HG03139 (cell line): ENCODE results near the gene ARSB.

Source experiments
- ATAC-seq: cut with Tn5 transposase; IDR thresholded peaks from one replicate; pipeline ENCODE4 v1.9.1; 2021; ENCODE audit not compliant: unreplicated experiment

Gene ARSB

GRCh38 chr5:78810098-78810920 lies 174.8 kb downstream of the ARSB start:
- no peak for ATAC-seq

- no peak for ATAC-seq
These were observed 175.7 kb downstream of the ARSB start for GRCh38 chr5:78809444-78809843.

GRCh38 chr5:78808818-78809217 lies 176.3 kb downstream of the ARSB start:
- ATAC-seq: no peak

- no peak for ATAC-seq
These were observed 176.7 kb downstream of the ARSB start for GRCh38 chr5:78808380-78808779.

GRCh38 chr5:78806544-78806943 lies 178.6 kb downstream of the ARSB start:
- ATAC-seq: no peak

DNA sequence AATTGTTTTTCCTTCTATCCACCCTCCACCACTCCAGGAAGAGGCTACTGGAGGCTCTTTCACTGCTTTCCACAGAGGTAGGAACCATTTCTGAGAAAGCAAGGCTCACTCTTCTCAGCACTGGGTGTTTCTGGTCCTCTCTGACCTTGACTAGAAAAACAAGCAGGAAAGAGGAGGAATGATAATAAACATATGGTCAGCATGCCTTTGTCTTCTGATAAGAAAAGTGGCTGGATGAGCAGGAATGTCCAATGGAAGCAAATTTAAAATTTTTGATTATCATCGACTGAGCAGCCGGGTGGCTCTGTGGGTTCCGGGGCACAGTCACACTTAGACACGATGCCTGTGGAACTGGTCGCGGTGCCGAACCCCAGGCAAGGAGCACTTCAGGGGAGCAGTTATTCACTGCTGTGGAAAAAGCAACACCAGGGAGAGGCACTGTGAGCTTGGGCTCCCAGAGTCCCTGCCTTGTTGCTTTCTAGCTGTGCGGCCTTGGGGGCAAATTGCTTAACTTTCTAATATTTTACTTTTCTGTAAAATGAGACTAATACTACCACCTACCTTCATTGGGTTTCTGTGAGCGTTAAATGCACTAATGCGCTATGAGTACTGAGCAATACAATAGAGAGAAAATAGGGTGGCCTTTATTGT lies 179.5 kb downstream of the ARSB start:
- ATAC-seq: no peak

- ATAC-seq: no peak
These were observed 180.1 kb downstream of the ARSB start for GRCh38 chr5:78804995-78805394.

- ATAC-seq: no peak
These were observed 181.2 kb downstream of the ARSB start for GRCh38 chr5:78803941-78804340.

DNA sequence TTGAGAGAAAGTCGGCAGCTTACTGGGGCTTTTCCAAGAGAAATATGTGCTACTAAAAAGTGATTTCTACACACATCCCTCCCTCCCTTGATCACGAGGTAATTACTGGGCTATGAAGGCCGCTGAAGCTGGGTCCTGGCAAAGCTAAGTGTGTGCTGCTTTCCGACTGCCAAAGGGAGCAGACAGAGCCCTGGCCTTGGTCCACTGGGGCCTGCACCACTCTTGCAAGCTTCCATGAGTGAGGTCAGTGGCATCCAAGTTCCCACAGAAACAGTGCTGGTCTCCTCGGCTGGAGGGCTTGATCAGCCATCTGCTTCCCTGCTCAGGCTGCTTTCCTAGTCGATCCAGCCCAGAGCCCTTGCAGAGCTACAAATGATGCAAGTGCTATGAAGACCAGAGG lies 181.8 kb downstream of the ARSB start:
- ATAC-seq: no peak

- ATAC-seq: no peak
These were observed 183.7 kb downstream of the ARSB start for GRCh38 chr5:78801413-78801812.

DNA sequence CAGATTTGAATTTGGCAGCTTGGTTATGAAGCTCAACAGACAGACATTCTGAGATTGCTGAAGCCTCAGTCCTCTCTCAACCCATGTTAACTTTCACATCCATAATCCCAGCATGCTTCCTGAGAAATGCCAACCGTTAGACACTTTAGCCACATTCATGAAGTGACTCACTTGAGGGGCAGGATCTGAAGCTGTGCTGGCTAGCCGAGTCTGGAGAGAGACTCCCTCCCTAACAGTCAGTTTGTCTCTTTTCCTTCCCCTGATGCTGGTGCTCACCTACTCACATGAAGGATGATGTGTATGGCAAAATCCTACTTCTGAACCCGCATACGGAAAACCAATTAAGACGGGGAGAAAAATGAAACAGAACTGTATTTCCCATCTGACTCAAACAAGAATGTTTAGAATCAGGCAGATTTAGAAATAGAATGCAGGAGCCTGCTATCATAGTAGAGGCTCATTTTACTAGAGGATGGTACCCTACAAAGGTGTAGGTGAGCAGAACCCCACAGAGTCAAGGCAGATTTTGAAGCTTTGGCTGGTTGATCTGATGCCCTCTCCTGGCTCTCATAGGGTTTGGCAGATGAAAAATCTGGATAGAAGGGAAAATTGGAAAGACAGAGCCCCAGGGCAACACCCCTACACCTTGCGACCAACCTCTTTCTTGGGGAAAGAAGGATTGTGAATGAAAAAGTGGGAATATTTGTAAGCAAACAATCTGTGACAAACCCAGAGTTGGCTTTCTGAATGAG lies 185.7 kb downstream of the ARSB start:
- ATAC-seq: no peak

DNA sequence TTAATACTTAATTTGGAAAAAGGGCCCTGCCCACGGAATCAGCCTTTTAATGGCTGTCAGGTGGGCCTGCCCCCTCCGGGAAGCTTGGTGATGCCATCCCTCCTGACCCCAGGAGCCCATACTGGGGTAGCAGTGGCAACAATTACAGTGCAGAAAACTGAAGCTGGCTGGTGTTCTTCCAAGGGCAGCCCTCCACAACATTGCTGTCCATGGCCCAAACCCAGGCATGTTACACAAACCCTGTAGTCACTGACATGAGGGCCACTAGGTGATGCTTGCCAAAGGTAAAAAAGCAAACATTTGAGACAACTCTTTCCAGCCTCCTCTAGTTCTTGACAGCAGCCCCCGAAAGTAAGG lies 186.5 kb downstream of the ARSB start:
- ATAC-seq: no peak

DNA sequence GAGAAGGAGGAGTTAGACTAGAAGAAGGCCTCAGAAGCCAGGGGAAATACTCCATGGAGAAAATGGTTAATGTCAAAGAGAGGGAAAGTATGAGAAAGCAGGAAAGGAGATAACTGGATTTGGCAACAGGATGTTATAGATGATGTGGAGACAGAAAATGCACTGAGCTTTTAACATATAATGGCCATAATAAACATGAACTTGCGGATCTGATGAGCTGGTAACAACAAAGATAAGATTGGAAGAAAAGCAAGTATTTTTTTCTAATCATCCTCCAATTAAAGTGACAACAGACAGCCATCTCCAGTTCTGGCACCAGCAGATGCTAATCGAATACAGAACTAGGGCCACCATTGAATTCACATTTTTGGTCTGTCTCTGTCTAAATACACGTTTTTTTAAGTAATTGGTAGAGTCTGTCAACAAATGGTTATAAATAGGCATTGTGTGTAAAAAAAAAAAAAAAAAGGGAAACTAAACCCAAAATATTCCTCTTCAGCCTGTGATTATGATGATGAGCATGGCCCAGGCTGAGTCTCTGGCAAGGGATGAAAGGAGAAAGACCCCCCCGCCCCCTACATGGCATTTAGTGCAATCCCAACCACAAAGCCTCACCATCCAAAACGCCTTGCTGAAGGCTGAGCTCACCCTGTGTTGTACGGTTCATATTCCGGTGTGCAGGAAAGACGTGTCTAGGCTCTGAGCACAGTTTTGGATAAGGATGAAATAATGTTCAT lies 187.0 kb downstream of the ARSB start:
- no peak for ATAC-seq

- no peak for ATAC-seq
These were observed 189.4 kb downstream of the ARSB start for GRCh38 chr5:78795757-78796156.

DNA sequence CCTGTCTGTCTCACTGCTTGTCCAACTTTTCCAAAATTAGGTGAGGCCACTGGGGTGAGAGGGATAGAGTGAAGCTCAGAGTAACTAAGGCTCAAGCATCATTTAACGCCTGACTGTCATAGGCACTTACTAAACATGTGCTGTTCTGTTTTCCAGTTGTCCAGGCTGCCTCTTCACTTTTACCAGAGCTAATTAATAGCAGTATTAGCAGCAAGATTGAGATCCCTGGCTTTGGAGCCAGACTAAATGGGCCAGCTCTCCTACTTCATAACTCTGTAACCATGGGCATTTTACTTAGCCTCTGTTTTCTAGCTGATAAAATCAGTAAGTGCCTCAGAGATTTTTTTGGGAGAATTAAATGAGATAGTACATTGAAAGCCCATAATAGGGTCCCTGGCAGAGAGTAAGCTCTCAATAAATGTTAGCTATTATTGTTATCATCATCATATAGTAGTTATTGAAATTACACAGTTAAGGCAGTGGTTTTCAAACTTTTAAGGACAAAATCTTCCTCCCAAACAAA lies 190.4 kb downstream of the ARSB start:
- no peak for ATAC-seq

DNA sequence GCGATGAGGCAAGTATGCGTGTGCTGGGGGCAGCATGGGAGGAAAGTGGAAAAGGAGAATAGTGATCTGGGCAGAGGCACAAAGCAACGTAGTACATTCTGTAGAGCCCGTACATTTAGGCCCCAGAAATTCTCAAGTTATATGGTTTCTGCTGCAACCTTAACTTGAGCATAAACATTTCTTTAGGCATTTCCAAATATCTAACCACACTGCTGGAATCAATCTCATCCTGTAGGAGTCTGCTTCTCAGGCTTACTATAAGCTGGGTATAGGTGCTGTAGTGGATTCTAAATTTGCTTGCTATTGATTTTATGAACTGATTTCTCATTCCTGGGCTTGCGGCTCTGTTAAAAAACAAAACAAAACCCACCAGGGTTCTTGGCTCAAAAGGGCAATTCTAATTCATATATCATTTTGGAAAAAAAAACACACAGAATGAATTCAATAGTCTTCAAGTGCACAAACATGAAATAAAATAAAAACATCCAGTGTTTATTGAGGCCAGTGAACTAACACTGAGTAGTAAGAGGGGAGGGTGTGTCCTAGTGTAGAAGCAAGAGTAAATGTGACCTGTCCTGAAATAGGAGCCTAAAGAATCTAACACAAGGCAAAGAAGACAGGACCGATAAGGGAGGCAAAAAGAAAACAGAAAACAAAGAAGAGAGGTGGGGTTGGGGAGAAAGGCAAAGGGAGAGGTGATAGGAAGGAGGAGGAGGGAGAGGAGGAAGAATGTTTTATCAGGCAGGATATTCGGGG lies 191.0 kb downstream of the ARSB start:
- no peak for ATAC-seq

DNA sequence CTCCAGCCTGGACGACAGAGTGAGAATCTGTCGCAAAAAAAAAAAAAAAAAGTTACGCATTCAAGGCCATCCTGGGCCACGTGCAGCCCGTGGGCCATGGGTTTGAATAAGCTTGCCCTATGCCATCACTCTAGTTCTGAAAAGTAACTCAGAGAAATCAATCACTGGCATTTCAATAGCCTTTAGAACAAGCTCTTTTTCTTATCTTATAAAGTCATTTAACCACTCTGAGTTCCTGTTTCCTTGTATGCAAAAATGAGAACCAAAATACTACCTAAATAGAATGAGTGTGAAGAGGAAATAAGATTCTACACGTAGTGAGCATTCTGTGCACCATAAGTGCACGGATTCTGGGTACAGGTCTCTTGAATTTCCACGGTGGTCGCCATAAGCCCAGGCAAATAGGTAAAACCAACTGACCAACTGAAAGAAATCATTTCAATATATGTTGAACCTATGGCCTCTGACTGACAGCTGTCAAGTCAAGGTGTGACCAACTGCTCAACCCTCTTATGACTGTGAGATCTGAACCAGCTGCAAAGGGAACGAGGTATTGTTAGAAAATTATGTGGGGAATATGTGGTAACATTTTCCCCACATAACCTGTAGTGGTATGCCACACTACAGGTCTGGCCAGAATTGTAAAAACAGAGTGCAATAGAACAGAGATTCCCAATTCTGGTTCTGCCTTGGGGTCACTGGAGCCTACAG lies 192.6 kb downstream of the ARSB start:
- no peak for ATAC-seq

- no peak for ATAC-seq
These were observed 193.5 kb downstream of the ARSB start for GRCh38 chr5:78791501-78792100.

DNA sequence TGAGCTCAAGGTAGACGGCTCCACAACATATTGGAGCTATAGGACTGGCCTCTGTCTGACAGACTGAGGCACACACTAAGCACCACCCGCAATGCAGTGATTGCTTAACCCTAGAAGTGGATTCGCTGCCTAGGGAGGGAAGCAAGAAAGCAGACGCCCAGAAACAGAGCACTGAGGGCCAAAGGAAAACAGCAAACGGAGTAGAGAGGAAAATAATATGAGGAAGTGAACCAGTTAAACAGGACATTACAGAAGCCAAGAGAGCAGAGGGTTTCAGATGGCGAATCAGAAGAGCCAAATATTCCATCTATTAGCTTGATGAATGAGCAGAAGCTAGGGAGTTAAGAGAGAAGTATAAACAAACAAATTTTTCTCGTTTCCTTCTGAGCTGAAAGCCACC lies 197.3 kb downstream of the ARSB start:
- ATAC-seq: no peak
